Stimulated activated CD8-positive, alpha-beta memory T cell treated with anti-CD3 and anti-CD28 coated beads, Interleukin-7, amount 100 ng/mL, for 4 hours (primary cell): Measurements from ENCODE around the gene KLHL3.
"Not testable (repeated sequence)": the region's sequence is repeated elsewhere in the genome, so short reads cannot be mapped to it uniquely, and the experiment has no call there.

Source experiments
- DNase-seq, 2 donors: peaks; one replicate each; pipeline ENCODE4 v3.0.0-alpha.2; 2020; ENCODE audit warnings: low read depth in 2 of 2

Gene KLHL3

GRCh38 chr5:137735555-137736284 lies at the start of gene KLHL3:
TSS of gene KLHL3 (minus strand) at chr5:137736089. CDS start at chr5:137735646, 443 bp downstream.
- DNase-seq: peak in 1 of 2 donors; percentile 13

GRCh38 chr5:137782984-137783536 lies 47.2 kb upstream of the KLHL3 start:
- no peak for DNase-seq

DNA sequence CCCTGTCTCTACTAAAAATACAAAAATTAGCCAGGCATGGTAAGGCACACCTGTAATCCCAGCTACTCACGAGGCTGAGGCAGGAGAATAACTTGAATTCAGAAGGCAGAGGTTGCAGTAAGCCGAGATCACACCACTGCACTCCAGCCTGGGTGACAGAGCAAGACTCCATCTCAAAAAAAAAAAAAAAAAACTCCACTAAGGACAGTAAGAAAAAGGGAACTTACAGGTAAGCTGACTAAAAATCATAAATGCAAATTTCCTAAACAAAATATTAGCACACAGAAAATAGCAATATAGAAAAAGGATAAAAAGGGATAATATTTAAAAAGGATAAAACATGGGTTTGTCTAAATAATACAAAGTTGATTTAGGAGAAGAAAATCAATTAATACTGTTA lies 46.2 kb upstream of the KLHL3 start:
- DNase-seq: no peak

DNA sequence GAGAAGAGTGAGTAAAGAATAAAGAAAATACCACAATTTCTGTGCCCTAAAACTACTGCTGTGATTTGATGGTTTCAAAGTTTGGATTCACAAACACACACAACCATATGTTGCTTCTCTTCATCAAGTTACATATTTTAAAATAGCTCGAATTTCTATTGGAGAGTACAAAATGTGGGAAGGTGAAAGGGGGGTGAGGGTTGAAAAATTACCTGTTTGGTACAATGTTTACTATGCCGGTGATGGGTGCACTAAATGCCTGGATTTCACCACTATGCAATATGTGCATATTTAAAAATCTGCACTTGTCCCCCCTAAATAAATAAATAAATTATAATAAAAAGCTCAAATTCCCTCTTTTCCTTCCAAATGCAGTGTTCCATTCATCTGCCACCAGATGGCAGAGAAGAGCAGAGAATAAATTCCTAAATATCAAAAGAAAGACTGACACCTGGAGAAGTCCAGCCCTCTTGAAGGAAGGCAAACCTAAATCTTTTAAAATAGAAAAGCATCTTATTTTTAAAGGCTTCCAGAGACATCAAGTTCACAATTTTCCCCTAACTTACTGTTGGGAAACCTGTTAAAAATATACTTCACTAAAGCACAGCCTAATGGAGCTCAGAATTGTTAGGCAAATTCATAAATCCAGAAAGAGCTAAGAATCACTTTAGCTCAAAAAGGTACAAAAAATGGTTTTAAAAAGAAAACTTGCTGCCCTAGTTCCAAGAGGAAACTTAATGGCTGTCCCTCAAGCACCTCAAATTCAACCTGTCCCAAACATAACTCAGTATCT lies 43.1 kb upstream of the KLHL3 start:
- no peak for DNase-seq

GRCh38 chr5:137767937-137768336 lies 32.0 kb upstream of the KLHL3 start:
- DNase-seq: not testable (repeated sequence)

- no peak for DNase-seq
Measured at GRCh38 chr5:137761566-137761965, 25.7 kb upstream of the KLHL3 start.

DNA sequence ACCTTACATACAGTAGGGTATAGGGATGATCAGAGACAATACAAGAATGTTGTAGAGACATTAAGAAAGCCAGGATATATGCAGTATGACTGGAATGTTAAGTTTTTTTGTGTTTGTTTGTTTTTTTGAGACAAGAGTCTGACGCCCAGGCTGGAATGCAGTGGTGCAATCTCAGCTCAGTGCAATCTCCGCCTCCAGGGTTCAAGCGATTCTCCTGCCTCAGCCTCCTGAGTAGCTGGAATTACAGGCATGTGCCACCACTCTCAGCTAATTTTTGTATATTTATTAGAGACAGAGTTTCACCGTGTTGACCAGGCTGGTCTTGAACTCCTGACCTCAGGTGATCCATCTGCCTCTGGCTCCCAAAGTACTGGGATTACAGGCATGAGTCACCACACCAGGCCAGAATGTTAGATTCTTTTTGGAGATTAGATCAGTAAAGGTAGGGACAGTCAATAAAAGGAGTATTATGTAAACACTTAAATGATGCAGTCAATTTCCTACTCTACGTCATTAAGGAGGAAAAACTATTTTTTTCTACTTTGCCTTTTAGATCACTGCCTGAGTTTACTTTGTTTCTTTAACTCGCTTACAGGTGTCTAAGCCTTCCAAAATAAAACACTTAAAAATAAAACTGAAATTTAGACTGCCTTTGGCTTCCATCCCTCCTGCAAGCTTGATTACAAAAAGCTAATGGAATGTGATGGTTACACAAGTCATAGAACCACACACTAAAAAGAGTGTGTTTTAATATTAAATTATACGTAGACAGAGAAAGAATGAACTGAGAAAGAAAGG lies 25.0 kb upstream of the KLHL3 start:
- DNase-seq: no peak

GRCh38 chr5:137760294-137760693 lies 24.4 kb upstream of the KLHL3 start:
- DNase-seq: no peak

DNA sequence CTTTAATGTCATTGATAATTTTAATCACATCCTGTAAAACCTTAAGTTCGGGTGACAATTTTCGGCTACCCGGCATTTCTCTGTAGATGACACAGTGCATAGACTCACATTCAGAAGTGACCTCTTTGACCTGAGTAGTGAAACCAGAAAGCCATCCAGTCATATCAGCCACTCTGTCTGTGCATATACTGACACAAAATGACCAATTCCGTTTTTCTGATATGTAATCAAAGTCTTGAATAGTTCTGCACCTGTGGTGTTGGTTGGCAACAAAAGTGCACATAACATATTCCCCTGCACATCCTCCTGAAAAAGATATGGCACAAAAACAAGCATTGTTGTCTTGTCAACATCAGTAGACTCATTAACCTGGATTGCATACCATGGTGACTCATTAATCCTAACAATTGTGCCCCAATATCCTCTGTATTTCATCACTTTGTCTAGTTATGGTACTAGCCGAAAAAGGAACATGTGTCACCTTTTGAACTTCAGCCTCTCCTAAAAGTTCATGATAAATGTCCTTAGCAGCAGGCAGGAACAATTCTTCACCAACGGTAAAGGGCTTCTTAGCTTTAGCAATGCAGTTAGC lies 22.9 kb upstream of the KLHL3 start:
- no peak for DNase-seq

DNA sequence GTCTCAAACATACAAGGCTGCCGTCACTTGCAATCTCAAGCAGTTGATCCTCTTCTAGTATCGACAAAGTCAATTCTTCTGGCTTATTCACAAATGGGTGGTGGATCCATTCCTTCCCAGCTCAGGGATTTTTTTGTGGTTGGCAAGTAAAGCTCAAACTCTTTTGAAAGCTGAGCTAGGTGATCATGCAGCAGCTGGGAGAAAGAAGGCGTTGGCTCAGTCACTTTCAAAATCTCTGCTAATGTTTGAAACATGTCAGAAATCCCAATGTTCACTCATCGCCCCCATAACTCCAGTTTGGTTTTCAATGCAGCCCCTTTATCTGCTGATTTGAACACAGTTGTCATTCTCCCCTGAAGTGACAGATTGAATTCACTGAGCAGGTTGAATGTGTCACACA lies 22.2 kb upstream of the KLHL3 start:
- DNase-seq: no peak

DNA sequence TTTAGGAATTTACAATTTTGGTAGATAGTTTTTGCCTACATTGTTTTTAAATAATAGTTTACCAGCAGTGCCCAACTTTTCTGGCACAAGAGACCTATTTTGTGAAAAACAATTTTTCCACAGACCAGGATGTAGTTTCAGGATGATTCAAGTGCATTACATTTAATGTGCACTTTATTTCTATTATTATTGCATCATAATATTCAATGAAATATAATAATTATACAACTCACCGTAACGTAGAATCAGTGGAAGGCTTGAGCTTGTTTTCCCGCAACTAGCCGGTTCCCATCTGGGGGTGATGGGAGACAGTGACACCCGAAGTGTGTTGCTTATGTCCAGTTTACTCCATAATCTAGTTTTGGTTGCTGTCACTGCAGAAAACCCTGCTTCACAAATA lies 21.7 kb upstream of the KLHL3 start:
- DNase-seq: no peak

DNA sequence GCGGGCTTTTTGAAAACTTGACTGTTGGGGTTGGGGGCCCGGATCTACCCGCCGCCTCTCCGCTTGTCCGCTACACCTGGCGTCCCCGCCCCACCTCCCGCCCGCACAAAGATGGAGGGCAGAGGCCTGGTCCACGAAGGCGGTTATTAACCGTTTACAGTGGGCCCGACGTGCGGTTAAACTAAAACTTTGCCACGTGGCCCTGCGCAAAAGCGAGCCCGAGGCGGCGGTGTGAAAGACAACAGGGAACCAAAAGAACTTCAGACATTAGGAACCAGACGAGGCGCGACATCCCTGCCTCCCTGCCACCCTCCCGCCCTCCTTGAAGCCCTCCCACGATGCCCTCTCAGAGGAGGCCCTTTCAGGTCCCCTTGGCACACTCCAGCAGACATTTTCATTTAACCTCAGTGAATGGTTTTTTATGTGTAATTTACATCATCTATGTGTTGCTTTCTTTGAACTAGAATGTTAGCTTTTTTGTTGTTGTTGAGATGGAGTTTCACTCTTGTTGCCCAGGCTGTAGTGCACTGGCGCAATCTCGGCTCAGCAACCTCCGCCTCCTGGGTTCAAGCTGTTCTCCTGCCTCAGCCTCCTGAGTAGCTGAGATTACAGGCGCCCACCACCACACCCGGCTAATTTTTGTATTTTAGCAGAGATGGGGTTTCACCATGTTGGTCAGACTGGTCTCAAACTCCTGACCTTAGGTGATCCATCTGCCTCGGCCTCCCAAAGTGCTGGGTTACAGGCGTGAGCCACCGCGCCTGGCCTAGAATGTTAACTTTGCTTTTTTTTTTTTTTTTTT lies 19.3 kb upstream of the KLHL3 start:
- DNase-seq: no peak

DNA sequence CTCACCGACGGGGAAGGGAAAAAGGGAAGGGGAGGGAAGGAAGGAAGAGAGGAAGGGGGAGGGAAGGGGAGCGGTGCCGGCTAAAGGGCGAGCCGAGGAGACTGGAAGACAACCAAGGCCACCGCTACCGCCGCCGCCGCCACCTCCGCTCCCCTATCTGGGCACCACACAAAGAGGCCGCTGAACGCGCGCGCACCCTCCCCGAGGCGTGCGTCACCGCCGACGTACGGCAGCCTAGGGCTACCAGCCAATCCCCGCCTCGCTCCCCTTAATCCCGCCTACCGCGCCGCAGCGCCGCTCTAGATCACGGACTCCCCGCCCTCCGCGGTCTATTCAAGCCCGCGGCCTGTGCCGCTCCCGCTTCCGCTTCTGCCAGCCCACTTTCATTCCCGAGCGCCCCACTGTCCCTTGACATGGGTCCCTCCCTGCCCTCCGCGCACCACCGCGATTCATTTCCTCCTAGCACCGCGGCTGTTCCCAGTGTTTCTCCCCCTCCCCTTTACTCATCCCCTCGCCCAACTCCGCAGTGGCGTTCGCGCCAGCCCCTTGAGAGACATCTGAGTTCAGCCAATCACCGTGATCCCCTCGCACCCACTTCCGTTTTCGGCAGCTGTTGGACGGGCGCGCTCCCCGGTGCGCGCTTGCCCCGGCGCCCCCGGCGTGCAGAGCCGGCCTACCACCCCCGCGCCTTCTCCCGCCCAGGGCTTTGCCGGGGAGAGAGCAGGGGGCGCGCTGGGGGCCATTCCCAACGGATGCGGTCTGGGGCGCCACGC lies 18.5 kb upstream of the KLHL3 start, which contains the start of gene HNRNPA0:
TSS of gene HNRNPA0 (minus strand) at position 176 of the 773 bp plus-strand sequence. CDS start 297 bp downstream, outside the sequence.
- peak; percentile 94 to 97 for DNase-seq

GRCh38 chr5:137753691-137754187 lies 17.9 kb upstream of the KLHL3 start:
- no peak for DNase-seq

DNA sequence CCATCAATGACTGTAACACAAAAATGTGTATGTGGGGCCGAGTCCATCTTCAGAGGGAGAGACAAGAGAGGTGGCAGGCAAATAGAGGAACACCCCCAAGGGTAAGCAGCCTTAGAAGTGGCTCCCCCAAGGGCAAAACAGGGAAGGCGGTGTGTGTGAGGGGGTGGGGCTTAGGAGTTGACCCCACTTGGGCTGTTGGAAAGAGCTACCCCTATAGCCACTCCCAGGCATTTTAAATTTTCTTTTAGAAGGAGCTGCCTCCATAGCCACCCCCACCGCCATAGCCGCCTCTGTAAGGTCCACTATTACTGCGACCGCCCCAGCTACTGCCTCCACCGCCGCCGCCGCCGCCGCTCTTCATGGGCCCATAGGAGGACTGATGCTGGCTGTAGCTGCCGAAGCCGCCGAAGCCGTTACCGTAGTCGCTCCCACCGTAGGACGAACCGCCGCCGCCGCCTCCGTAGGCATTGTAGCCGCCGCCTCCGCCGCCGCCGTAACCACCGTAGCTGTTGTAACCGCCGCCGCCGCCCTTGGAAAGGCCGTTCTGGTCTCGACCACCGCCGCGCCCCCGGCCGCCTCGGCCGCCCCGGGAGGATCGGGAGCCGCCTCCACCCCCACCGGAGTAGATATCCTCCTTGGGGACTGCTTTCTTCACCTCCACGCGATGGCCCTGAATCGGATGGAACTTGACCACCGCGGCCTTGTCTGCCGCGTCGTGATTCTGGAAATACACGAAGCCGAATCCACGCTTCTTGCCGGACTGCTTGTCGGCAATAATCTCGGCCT lies 17.2 kb upstream of the KLHL3 start:
- peak in 1 of 2 donors; percentile 20 for DNase-seq

DNA sequence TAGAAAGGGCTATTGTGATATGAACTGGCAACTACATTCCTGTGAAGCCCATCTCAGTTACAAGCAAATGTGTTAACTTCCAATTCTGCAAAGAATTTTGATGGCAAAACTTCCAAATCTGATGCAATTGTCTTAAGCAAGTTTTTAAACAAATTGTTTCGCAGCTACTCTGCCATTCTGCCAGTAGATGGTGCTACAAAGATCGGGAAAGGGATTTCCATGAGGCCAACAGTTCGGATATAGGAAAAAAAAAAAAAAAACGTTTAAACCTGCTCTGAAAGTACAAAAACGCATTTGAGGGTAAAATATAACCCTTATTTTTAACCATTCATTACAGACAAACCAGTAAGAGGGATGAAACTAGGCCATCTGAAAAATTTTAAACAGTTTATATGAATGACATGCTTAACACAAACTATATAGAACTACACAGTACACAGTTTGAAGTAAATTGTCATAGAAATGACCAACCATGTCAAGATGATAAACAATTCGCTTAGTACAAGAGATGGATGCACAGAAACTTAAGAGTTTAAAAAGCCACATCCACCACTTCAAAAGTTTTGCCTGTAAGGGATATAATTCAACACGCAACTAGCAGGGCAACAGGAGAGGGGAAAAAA lies 16.1 kb upstream of the KLHL3 start:
- DNase-seq: no peak

- DNase-seq: no peak
Measured at GRCh38 chr5:137750436-137750835, 14.5 kb upstream of the KLHL3 start.

DNA sequence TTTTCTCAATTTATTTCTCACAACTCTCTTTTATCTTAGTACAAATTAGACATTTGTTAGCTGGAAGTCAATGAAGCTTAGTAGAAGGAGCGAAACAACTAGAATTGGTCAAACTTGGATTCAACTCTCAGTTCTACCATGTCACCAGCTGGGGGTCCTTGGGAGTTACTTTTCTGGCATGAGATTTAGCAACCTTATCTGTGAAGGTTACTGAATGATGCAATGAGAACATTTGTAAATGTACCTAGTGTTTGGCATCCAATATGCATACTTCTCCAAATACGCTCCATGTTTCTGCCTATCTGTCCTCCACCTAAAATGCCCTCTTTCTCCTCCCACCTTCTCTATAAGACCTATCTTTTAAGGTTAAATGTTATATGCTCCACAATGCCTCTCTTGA lies 12.0 kb upstream of the KLHL3 start:
- no peak for DNase-seq
